ENCODE measurements around the gene GSDME.

The GSDME gene

GRCh38 chr7:24751484-24751883, 5.8 kb downstream of the GSDME start:
- H3K36me3 ChIP-seq: no peaks in the 10 kb centered on the region
- H3K9me3 ChIP-seq: no peaks in the 10 kb centered on the region
- no peak for TF ChIP-seq CTCF (IDR thresholded peaks at IDR 0.05; ENCODE audit: low read depth, low read length)
- no peak for DNase-seq
- peaks cover 1% of the 10 kb centered on the region; the same call in 1 of the 2 replicates for H3K4me1 ChIP-seq
- H3K4me3 ChIP-seq (ENCODE audit: low read depth, low read length): no peak overlapping the region
- H3K27me3 ChIP-seq: peaks cover 4% of the 10 kb centered on the region; the same call in 1 of the 2 replicates

GRCh38 chr7:24750441-24751055, 6.7 kb downstream of the GSDME start:
- no peaks in the 10 kb centered on the region for H3K9me3 ChIP-seq
- no peak overlapping the region for H3K4me3 ChIP-seq (ENCODE audit: low read depth, low read length)
- no peak for TF ChIP-seq CTCF (IDR thresholded peaks at IDR 0.05; ENCODE audit: low read depth, low read length)
- H3K36me3 ChIP-seq: no peaks in the 10 kb centered on the region
- no peaks in the 10 kb centered on the region for H3K27me3 ChIP-seq
- no peak for DNase-seq
- no peaks in the 10 kb centered on the region for H3K4me1 ChIP-seq

- Histone ChIP-seq H3K4me3 (ENCODE audit: low read depth, low read length) (no peak overlapping the region), H3K4me1 (no peaks in the 10 kb centered on the region), H3K9me3 (no peaks in the 10 kb centered on the region), H3K27me3 (no peaks in the 10 kb centered on the region), H3K36me3 (no peaks in the 10 kb centered on the region)
- DNase-seq: no peak
- TF ChIP-seq CTCF (IDR thresholded peaks at IDR 0.05; ENCODE audit: low read depth, low read length): no peak
These were observed 8.7 kb downstream of the GSDME start for GRCh38 chr7:24748521-24748920.

- no peaks in the 10 kb centered on the region for H3K4me1 ChIP-seq
- H3K9me3 ChIP-seq: no peaks in the 10 kb centered on the region
- no peaks in the 10 kb centered on the region for H3K36me3 ChIP-seq
- no peak for DNase-seq
- no peak for TF ChIP-seq CTCF (IDR thresholded peaks at IDR 0.05; ENCODE audit: low read depth, low read length)
- H3K4me3 ChIP-seq (ENCODE audit: low read depth, low read length): no peak overlapping the region
- no peaks in the 10 kb centered on the region for H3K27me3 ChIP-seq
These were observed 11.9 kb downstream of the GSDME start for GRCh38 chr7:24745355-24745754.

- Histone ChIP-seq H3K4me3 (ENCODE audit: low read depth, low read length) (no peak overlapping the region), H3K36me3 (no peaks in the 10 kb centered on the region), H3K4me1 (no peaks in the 10 kb centered on the region), H3K27me3 (no peaks in the 10 kb centered on the region), H3K9me3 (no peaks in the 10 kb centered on the region)
- TF ChIP-seq CTCF (IDR thresholded peaks at IDR 0.05; ENCODE audit: low read depth, low read length): no peak
- no peak for DNase-seq
These were observed 13.8 kb downstream of the GSDME start for GRCh38 chr7:24743471-24743870.

GRCh38 chr7:24742506-24743162, 14.6 kb downstream of the GSDME start:
- H3K36me3 ChIP-seq: no peaks in the 10 kb centered on the region
- DNase-seq: no peak
- H3K9me3 ChIP-seq: no peaks in the 10 kb centered on the region
- no peaks in the 10 kb centered on the region for H3K27me3 ChIP-seq
- no peak for TF ChIP-seq CTCF (IDR thresholded peaks at IDR 0.05; ENCODE audit: low read depth, low read length)
- no peak overlapping the region for H3K4me3 ChIP-seq (ENCODE audit: low read depth, low read length)
- no peaks in the 10 kb centered on the region for H3K4me1 ChIP-seq
